Mammary epithelial cell (primary cell): ENCODE measurements around the gene ADO.

Source experiments
- EZH2 ChIP-seq: IDR thresholded peaks from 2 replicates; pipeline ENCODE4 v1.6.1; 2012; ENCODE audit warnings: low read length, inconsistent platforms, borderline replicate concordance
- TF ChIP-seq, protein P1 (sequence below), 2 donors: IDR thresholded peaks in 1 of 2; conservative IDR thresholded peaks in 1 of 2; 2 replicates each; pipeline ENCODE4 v1.5.1; 2011 to 2012; ENCODE audit warnings: inconsistent platforms in 2 of 2, low read length in 2 of 2, mild to moderate bottlenecking in 2 of 2, control low read depth in 1 of 2, low read depth in 1 of 2; ENCODE audit not compliant: insufficient read depth in 1 of 2; ENCODE audit errors: extremely low read depth in 1 of 2

DNA sequence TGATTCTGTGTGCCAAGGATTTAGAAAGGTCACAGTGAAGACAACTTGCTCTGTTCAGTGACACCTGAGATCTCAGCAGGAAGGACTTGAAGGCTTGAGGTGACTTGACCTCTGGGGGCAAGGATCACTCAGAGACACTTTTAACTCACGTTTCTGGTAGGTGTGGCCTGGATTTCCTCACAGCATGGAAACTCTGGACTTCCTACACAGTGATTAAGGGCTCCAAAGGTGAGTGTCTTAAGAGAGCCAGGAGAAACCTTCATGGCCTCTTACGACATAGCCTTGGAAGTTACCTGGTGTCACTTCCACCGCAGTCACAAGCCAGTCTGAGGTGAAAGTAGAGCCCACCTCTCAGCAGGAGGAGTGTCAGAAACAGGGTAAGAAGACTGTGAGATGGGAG is 38.1 kb upstream of the ADO start:
- TF ChIP-seq, protein P1, sequence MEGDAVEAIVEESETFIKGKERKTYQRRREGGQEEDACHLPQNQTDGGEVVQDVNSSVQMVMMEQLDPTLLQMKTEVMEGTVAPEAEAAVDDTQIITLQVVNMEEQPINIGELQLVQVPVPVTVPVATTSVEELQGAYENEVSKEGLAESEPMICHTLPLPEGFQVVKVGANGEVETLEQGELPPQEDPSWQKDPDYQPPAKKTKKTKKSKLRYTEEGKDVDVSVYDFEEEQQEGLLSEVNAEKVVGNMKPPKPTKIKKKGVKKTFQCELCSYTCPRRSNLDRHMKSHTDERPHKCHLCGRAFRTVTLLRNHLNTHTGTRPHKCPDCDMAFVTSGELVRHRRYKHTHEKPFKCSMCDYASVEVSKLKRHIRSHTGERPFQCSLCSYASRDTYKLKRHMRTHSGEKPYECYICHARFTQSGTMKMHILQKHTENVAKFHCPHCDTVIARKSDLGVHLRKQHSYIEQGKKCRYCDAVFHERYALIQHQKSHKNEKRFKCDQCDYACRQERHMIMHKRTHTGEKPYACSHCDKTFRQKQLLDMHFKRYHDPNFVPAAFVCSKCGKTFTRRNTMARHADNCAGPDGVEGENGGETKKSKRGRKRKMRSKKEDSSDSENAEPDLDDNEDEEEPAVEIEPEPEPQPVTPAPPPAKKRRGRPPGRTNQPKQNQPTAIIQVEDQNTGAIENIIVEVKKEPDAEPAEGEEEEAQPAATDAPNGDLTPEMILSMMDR (conservative IDR thresholded peaks at IDR 0.05 in 1 of 2, IDR thresholded peaks at IDR 0.05 in 1 of 2; ENCODE audit: extremely low read depth in 1 of 2, insufficient read depth in 1 of 2, low read depth in 1 of 2, low read length in 2 of 2) = no peak
- TF ChIP-seq EZH2 = no peak
